ENCODE measurements around the gene SCNN1B.

- TF ChIP-seq POLR2A (IDR thresholded peaks at IDR 0.05; ENCODE audit: insufficient read depth in 1 of 2, low read depth in 2 of 2, low read length in 2 of 2) (no peak), NFE2 (CRISPR knock-in tag; IDR thresholded peaks at IDR 0.05) (no peak)
These were observed 654 bp upstream of the SCNN1B start for GRCh38 chr16:23301251-23302044.

Measured in HepG2 (cell line).